HEK293 (cell line): Measurements from ENCODE around the gene CFHR1.

ENCODE experiments used
- CTCF ChIA-PET: fragments of 350-600 bp; formaldehyde crosslinking; extraction: SDS; loops from one replicate; lab custom pipeline; 2021; ENCODE audit warnings: antibody characterized with exemption; lab: Yijun Ruan, JAX
- POLR2A ChIA-PET: fragments of 300-600 bp; formaldehyde crosslinking; extraction: SDS; loops from one replicate; lab custom pipeline; 2020; ENCODE audit warnings: antibody characterized with exemption, inconsistent platforms; lab: Yijun Ruan, JAX
- H3K27ac ChIP-seq: fragments of 200-500 bp; sonication (Bioruptor generic); 2 replicates; pipeline ENCODE4 v1.5.1; 2014; ENCODE audit warnings: low read depth, low read length, control low read depth, inconsistent platforms; ENCODE audit errors: extremely low read depth
- H3K36me3 ChIP-seq, 2 experiments: fragments of 200-500 bp in 1 of 2; sonication (Bioruptor generic) in 1 of 2; 1 replicate in 1 of 2; 2 replicates in 1 of 2; pipeline ENCODE4 v1.5.1; 2014 to 2017; ENCODE audit warnings: inconsistent platforms in 2 of 2, low read length in 2 of 2; ENCODE audit not compliant: control insufficient read depth in 2 of 2, insufficient read depth in 1 of 2
- H3K4me1 ChIP-seq: fragments of 200-500 bp; sonication (Bioruptor generic); 2 replicates; pipeline ENCODE4 v1.5.1; 2014; ENCODE audit warnings: mild to moderate bottlenecking, low read length, inconsistent platforms; ENCODE audit not compliant: control insufficient read depth, insufficient read depth
- H3K4me3 ChIP-seq: 2 replicates; pipeline ENCODE4 v1.5.1; 2011; ENCODE audit warnings: low read depth, mild to moderate bottlenecking, control low read depth, low read length, moderate library complexity
- H3K9me3 ChIP-seq: fragments of 200-500 bp; sonication (Bioruptor generic); 2 replicates; pipeline ENCODE4 v1.5.1; 2014; ENCODE audit warnings: low read depth, low read length, inconsistent platforms; ENCODE audit not compliant: control insufficient read depth, insufficient read depth
- HOXC10 ChIP-seq: sonication (generic); formaldehyde crosslinking; IDR thresholded peaks from 2 replicates; pipeline ENCODE4 v1.8.1; 2023; ENCODE audit warnings: mild to moderate bottlenecking, missing genetic modification reagents
- KLF16 ChIP-seq: fragments of 450-650 bp; formaldehyde crosslinking; IDR thresholded peaks from 2 replicates; pipeline ENCODE4 v1.5.1; 2017; ENCODE audit warnings: missing biosample characterization, missing genetic modification characterization
- KLF7 ChIP-seq: fragments of 450-650 bp; formaldehyde crosslinking; IDR thresholded peaks from 2 replicates; pipeline ENCODE4 v1.5.1; 2016; ENCODE audit warnings: missing biosample characterization, missing genetic modification characterization, borderline replicate concordance
- SP2 ChIP-seq: fragments of 450-650 bp; formaldehyde crosslinking; IDR thresholded peaks from 2 replicates; pipeline ENCODE4 v1.5.1; 2016; ENCODE audit warnings: missing biosample characterization, missing genetic modification characterization
- YY2 ChIP-seq: fragments of 450-650 bp; formaldehyde crosslinking; IDR thresholded peaks from 2 replicates; pipeline ENCODE4 v1.5.1; 2016; ENCODE audit warnings: missing biosample characterization, missing genetic modification characterization
- ZBTB17 ChIP-seq: fragments of 450-650 bp; formaldehyde crosslinking; IDR thresholded peaks from 2 replicates; pipeline ENCODE4 v1.5.1; 2016; ENCODE audit warnings: missing biosample characterization, missing genetic modification characterization
- ZBTB21 ChIP-seq: fragments of 450-650 bp; formaldehyde crosslinking; IDR thresholded peaks from 2 replicates; pipeline ENCODE4 v1.5.1; 2017; ENCODE audit warnings: missing biosample characterization, missing genetic modification characterization
- ZBTB7A ChIP-seq: fragments of 450-650 bp; formaldehyde crosslinking; IDR thresholded peaks from 2 replicates; pipeline ENCODE4 v1.5.1; 2016; ENCODE audit warnings: low read depth, missing biosample characterization, missing genetic modification characterization
- ZEB2 ChIP-seq: fragments of 450-650 bp; formaldehyde crosslinking; IDR thresholded peaks from 2 replicates; pipeline ENCODE4 v1.5.1; 2016; ENCODE audit warnings: missing biosample characterization, missing genetic modification characterization
- ZFP69B ChIP-seq: fragments of 450-650 bp; formaldehyde crosslinking; IDR thresholded peaks from 2 replicates; pipeline ENCODE4 v1.5.1; 2016; ENCODE audit warnings: missing biosample characterization, missing genetic modification characterization
- ZNF146 ChIP-seq: fragments of 450-650 bp; formaldehyde crosslinking; IDR thresholded peaks from 2 replicates; pipeline ENCODE4 v1.5.1; 2016; ENCODE audit warnings: missing biosample characterization, missing genetic modification characterization
- ZNF23 ChIP-seq: fragments of 450-650 bp; formaldehyde crosslinking; IDR thresholded peaks from 2 replicates; pipeline ENCODE4 v1.5.1; 2016; ENCODE audit warnings: missing biosample characterization, missing genetic modification characterization, borderline replicate concordance
- ZNF248 ChIP-seq: fragments of 450-650 bp; formaldehyde crosslinking; IDR thresholded peaks from 2 replicates; pipeline ENCODE4 v1.5.1; 2017; ENCODE audit warnings: missing biosample characterization, missing genetic modification characterization
- ZNF26 ChIP-seq: fragments of 450-650 bp; formaldehyde crosslinking; IDR thresholded peaks from 2 replicates; pipeline ENCODE4 v1.5.1; 2016; ENCODE audit warnings: missing biosample characterization, missing genetic modification characterization
- ZNF350 ChIP-seq: fragments of 450-650 bp; formaldehyde crosslinking; IDR thresholded peaks from 2 replicates; pipeline ENCODE4 v1.5.0; 2017; ENCODE audit warnings: missing biosample characterization, mild to moderate bottlenecking, missing genetic modification characterization
- ZNF529 ChIP-seq: fragments of 450-650 bp; formaldehyde crosslinking; IDR thresholded peaks from 2 replicates; pipeline ENCODE4 v1.5.1; 2017; ENCODE audit warnings: missing genetic modification characterization, missing biosample characterization; ENCODE audit not compliant: insufficient replicate concordance
- ZNF549 ChIP-seq: fragments of 450-650 bp; IDR thresholded peaks from 2 replicates; pipeline ENCODE4 v1.5.1; 2018; ENCODE audit warnings: missing biosample characterization, missing genetic modification characterization, mild to moderate bottlenecking, inconsistent platforms, moderate library complexity
- ZNF600 ChIP-seq: fragments of 450-650 bp; formaldehyde crosslinking; IDR thresholded peaks from 2 replicates; pipeline ENCODE4 v1.5.1; 2016; ENCODE audit warnings: missing biosample characterization, missing genetic modification characterization
- ZNF670 ChIP-seq: fragments of 450-650 bp; formaldehyde crosslinking; IDR thresholded peaks from 2 replicates; pipeline ENCODE4 v1.5.1; 2016; ENCODE audit warnings: missing biosample characterization, missing genetic modification characterization, low read depth
- ZNF677 ChIP-seq: fragments of 450-650 bp; IDR thresholded peaks from 2 replicates; pipeline ENCODE4 v1.5.0; 2018; ENCODE audit warnings: missing biosample characterization, mild to moderate bottlenecking, missing genetic modification characterization, moderate library complexity
- ZNF701 ChIP-seq: fragments of 450-650 bp; formaldehyde crosslinking; IDR thresholded peaks from 2 replicates; pipeline ENCODE4 v1.5.1; 2016; ENCODE audit warnings: missing biosample characterization, missing genetic modification characterization
- ZNF707 ChIP-seq: fragments of 450-650 bp; formaldehyde crosslinking; IDR thresholded peaks from 2 replicates; pipeline ENCODE4 v1.5.1; 2016; ENCODE audit warnings: missing biosample characterization, missing genetic modification characterization
- ZSCAN4 ChIP-seq: fragments of 450-650 bp; formaldehyde crosslinking; IDR thresholded peaks from 2 replicates; pipeline ENCODE4 v1.5.1; 2017; ENCODE audit warnings: missing biosample characterization, missing genetic modification characterization
- TF ChIP-seq, protein P1 (sequence below): fragments of 450-650 bp; formaldehyde crosslinking; IDR thresholded peaks from 2 replicates; pipeline ENCODE4 v1.5.1; 2016; ENCODE audit warnings: missing biosample characterization, missing genetic modification characterization
- TF ChIP-seq, protein P2 (sequence below): fragments of 450-650 bp; formaldehyde crosslinking; IDR thresholded peaks from 2 replicates; pipeline ENCODE4 v1.5.1; 2016; ENCODE audit warnings: missing biosample characterization, missing genetic modification characterization

Gene CFHR1

DNA sequence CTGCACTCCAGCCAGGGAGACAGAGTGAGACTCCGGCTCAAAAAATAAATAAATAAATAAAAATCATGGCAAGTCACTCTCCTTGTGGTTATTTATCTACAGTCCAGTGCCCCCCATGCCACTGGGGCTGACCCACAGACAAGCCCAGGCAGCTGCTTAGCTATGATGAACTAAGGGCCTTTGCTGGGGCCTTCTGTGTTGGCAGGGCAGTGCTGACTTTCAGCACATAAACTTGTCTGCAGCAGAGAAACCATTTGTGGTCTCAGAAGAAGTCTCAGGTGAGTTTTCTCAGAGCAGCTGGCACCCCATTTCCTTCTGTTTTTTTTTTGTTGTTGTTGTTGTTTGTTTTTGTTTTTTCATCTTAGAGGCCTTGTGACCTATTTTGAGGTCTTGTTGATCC is 47.4 kb downstream of the CFHR1 start (continued):
- no peak for TF ChIP-seq ZNF26 (tag by site-specific recombination)
- TF ChIP-seq ZNF707 (tag by site-specific recombination) = no peak
- no peak for TF ChIP-seq ZBTB17 (tag by site-specific recombination)
- no peak for TF ChIP-seq ZNF350 (tag by site-specific recombination)
- TF ChIP-seq KLF16 (tag by site-specific recombination) = no peak

- Histone ChIP-seq H3K27ac (no peak overlapping the region), H3K36me3 (no peaks in the 10 kb centered on the region), H3K4me3 (no peak overlapping the region), H3K9me3 (no peaks in the 10 kb centered on the region), H3K4me1 (no peaks in the 10 kb centered on the region)
- ChIA-PET POLR2A (no interaction called here), CTCF (no interaction called here)
- TF ChIP-seq ZNF600 (tag by site-specific recombination) (no peak), ZNF549 (tag by site-specific recombination) (no peak), ZNF146 (no peak), HOXC10 (no peak), ZFP69B (no peak), ZNF677 (tag by site-specific recombination) (no peak), ZBTB17 (tag by site-specific recombination) (no peak)
Measured at GRCh38 chr1:196873385-196873784, 53.9 kb downstream of the CFHR1 start.

GRCh38 chr1:196875935-196876334 is 56.4 kb downstream of the CFHR1 start:
- POLR2A ChIA-PET = no interaction called here
- Histone ChIP-seq H3K27ac (no peak overlapping the region), H3K4me1 (no peaks in the 10 kb centered on the region), H3K4me3 (no peak overlapping the region), H3K9me3 (no peaks in the 10 kb centered on the region), H3K36me3 (no peaks in the 10 kb centered on the region)
- CTCF ChIA-PET = interaction anchor here (0.6 kb wide), 1 partner anchor 15 kb away, joined by 3 read pairs; no protein-coding TSS in a partner anchor
- TF ChIP-seq ZSCAN4 (tag by site-specific recombination) (no peak), ZBTB7A (tag by site-specific recombination) (no peak), KLF16 (tag by site-specific recombination) (no peak), ZEB2 (tag by site-specific recombination) (no peak), ZNF701 (tag by site-specific recombination) (no peak), ZNF670 (tag by site-specific recombination) (no peak), ZNF23 (no peak), SP2 (no peak), ZNF529 (tag by site-specific recombination) (no peak), ZBTB21 (tag by site-specific recombination) (no peak), KLF7 (tag by site-specific recombination) (no peak), YY2 (tag by site-specific recombination) (no peak), ZNF248 (tag by site-specific recombination) (no peak)
- TF ChIP-seq, protein P1, sequence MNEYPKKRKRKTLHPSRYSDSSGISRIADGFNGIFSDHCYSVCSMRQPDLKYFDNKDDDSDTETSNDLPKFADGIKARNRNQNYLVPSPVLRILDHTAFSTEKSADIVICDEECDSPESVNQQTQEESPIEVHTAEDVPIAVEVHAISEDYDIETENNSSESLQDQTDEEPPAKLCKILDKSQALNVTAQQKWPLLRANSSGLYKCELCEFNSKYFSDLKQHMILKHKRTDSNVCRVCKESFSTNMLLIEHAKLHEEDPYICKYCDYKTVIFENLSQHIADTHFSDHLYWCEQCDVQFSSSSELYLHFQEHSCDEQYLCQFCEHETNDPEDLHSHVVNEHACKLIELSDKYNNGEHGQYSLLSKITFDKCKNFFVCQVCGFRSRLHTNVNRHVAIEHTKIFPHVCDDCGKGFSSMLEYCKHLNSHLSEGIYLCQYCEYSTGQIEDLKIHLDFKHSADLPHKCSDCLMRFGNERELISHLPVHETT = no peak
- TF ChIP-seq, protein P2, sequence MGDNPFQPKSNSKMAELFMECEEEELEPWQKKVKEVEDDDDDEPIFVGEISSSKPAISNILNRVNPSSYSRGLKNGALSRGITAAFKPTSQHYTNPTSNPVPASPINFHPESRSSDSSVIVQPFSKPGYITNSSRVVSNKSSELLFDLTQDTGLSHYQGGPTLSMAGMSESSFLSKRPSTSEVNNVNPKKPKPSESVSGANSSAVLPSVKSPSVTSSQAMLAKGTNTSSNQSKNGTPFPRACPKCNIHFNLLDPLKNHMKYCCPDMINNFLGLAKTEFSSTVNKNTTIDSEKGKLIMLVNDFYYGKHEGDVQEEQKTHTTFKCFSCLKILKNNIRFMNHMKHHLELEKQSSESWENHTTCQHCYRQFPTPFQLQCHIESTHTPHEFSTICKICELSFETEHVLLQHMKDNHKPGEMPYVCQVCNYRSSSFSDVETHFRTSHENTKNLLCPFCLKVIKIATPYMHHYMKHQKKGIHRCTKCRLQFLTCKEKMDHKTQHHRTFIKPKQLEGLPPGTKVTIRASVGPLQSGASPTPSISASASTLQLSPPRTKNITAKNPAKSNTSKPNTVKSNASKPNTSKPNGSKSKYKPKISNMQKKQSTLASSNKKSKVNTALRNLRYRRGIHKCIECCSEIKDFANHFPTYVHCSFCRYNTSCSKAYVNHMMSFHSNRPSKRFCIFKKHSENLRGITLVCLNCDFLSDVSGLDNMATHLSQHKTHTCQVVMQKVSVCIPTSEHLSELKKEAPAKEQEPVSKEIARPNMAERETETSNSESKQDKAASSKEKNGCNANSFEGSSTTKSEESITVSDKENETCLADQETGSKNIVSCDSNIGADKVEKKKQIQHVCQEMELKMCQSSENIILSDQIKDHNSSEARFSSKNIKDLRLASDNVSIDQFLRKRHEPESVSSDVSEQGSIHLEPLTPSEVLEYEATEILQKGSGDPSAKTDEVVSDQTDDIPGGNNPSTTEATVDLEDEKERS (tag by site-specific recombination) = no peak
